GM18858 (cell line): Measurements from ENCODE around the gene STKLD1.
"Not testable (repeated sequence)": the region's sequence is repeated elsewhere in the genome, so short reads cannot be mapped to it uniquely, and the experiment has no call there.

ENCODE experiments used
- ATAC-seq: cut with Tn5 transposase; IDR thresholded peaks from one replicate; pipeline ENCODE4 v1.9.1; 2021; ENCODE audit not compliant: unreplicated experiment

Gene STKLD1

GRCh38 chr9:133360400-133361393, 15.5 kb upstream of the STKLD1 start:
- no peak for ATAC-seq

GRCh38 chr9:133361507-133362092, 14.6 kb upstream of the STKLD1 start:
- ATAC-seq = no peak

- no peak for ATAC-seq
These were observed 13.7 kb upstream of the STKLD1 start for GRCh38 chr9:133362359-133363044.

- no peak for ATAC-seq
These were observed 9.7 kb upstream of the STKLD1 start for GRCh38 chr9:133366435-133366834.

GRCh38 chr9:133367221-133367620, 8.9 kb upstream of the STKLD1 start:
- no peak for ATAC-seq

GRCh38 chr9:133367778-133368177, 8.4 kb upstream of the STKLD1 start:
- ATAC-seq = no peak

GRCh38 chr9:133368249-133368881, 7.8 kb upstream of the STKLD1 start:
- no peak for ATAC-seq

- no peak for ATAC-seq
These were observed 6.7 kb upstream of the STKLD1 start for GRCh38 chr9:133369422-133369821.

GRCh38 chr9:133369933-133370332, 6.2 kb upstream of the STKLD1 start:
- ATAC-seq = no peak

GRCh38 chr9:133370685-133371084, 5.5 kb upstream of the STKLD1 start:
- no peak for ATAC-seq

- ATAC-seq = no peak
These were observed 4.9 kb upstream of the STKLD1 start for GRCh38 chr9:133371261-133371711.

GRCh38 chr9:133372144-133372543, 4.0 kb upstream of the STKLD1 start:
- no peak for ATAC-seq

GRCh38 chr9:133374612-133375115, 1.5 kb upstream of the STKLD1 start:
- no peak for ATAC-seq

GRCh38 chr9:133375116-133375723, 946 bp upstream of the STKLD1 start:
- ATAC-seq = peak; percentile 9

GRCh38 chr9:133377280-133377679, 1.1 kb downstream of the STKLD1 start:
- ATAC-seq = not testable (repeated sequence)

- no peak for ATAC-seq
These were observed 1.6 kb downstream of the STKLD1 start for GRCh38 chr9:133377721-133378216.

- ATAC-seq = no peak
These were observed 2.3 kb downstream of the STKLD1 start for GRCh38 chr9:133378408-133378962.

- no peak for ATAC-seq
These were observed 3.3 kb downstream of the STKLD1 start for GRCh38 chr9:133379153-133380086.

- no peak for ATAC-seq
These were observed 4.6 kb downstream of the STKLD1 start for GRCh38 chr9:133380734-133381133.
